Medulla oblongata (tissue), 1 donor: ENCODE data around the gene SUGCT.

Source experiments
- DNase-seq: peaks from one replicate; pipeline ENCODE4 v3.0.0-alpha.2; 2015; ENCODE audit errors: extremely low spot score

SUGCT gene

DNA sequence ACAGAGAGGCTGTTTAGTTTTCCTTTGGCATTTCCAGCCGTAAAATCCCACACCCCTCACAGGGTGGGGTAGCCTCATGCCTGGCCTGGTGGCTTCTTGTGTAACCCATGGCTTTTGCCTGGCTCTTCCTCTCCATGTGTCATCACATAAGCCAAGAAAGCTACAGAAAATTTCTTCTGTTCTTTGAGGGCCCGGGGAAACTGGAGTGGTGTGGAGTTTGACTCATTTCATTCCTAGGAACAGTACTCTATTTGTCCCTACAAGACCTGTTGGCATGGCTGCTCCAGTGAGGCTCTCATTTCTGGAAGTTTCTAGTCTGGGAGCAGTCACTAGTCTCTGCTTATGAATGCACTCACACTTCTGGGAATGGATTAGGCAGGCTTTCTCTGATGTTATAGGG, 523.9 kb downstream of the SUGCT start:
- peak; percentile 21 for DNase-seq

DNA sequence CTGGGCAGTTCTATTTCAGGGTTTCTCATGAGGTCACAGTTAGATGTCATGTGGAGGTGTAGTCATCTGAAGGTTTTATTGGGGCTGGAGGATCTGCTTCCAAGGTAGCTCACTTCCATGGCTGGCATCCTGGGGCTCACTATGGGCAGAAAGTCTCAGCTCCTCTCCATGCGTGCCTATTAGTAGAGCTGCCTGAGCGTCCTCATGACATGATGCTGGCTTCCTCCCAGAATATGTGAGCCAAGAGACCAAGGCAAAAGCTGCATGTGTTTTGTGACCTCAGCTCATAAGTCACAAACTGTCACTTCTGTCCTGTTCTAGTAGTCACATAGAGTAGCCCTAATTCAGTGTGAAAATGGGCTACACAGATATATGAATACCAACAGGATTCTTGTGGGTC, 524.4 kb downstream of the SUGCT start:
- no peak for DNase-seq

GRCh38 chr7:40673285-40673684, 538.5 kb downstream of the SUGCT start:
- DNase-seq = no peak

DNA sequence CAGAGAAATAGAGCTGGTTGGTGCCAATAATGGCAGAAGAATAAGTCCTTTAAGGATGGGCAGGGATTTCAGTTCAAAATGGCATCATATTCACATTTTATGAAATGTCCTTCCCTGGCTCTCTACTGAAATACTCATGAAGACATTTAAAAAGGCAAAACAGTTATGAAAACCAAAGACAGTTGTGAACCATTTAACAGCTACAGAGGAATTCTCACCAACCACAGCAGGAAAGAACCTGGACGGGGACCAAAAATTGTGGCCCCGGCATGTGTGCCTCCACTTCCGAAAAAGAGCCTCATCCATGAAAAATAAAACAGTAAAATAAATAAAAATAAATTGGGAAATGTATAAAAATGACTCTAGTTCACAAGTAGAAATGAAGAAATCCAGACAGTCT, 539.5 kb downstream of the SUGCT start:
- DNase-seq = no peak

GRCh38 chr7:40675741-40676140, 540.9 kb downstream of the SUGCT start:
- no peak for DNase-seq

DNA sequence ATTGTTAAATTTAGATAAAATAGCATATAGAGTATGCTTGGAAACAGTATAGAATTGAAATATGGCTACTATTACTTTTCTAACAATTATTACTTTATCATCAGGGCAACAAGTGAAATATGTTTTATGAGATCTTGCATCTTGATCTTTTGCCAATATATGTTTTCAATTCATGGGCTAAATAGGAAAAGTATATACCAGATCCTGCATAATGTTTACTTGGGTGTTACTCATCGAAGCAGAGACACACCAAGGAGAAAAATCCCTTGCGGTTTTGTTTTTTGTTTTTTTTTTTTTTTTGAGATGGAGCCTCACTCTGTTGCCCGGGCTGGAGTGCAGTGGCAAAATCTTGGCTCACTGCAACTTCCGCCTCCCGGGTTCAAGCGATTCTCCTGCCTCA, 541.4 kb downstream of the SUGCT start:
- no peak for DNase-seq

- DNase-seq = no peak
Observed at GRCh38 chr7:40680657-40681056, 545.9 kb downstream of the SUGCT start.

DNA sequence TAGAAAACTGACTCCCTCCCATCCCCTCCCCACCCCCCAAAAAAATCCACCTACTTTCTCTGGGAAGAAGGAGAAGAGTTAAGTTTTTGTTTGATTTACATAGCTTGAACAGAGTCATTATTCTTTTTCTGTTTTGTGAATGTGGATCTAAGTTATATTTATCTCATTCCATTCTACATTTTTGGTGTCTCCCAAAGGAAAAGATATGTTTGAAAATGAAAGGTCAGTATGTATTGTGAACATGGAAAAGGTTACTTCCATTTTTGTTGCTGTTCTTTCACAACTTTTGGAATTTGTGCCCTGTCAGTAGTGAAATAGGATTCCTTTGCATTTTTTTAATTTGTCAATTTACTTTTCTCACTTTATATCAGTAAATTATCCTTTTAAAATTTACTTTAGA, 547.9 kb downstream of the SUGCT start:
- DNase-seq = no peak

DNA sequence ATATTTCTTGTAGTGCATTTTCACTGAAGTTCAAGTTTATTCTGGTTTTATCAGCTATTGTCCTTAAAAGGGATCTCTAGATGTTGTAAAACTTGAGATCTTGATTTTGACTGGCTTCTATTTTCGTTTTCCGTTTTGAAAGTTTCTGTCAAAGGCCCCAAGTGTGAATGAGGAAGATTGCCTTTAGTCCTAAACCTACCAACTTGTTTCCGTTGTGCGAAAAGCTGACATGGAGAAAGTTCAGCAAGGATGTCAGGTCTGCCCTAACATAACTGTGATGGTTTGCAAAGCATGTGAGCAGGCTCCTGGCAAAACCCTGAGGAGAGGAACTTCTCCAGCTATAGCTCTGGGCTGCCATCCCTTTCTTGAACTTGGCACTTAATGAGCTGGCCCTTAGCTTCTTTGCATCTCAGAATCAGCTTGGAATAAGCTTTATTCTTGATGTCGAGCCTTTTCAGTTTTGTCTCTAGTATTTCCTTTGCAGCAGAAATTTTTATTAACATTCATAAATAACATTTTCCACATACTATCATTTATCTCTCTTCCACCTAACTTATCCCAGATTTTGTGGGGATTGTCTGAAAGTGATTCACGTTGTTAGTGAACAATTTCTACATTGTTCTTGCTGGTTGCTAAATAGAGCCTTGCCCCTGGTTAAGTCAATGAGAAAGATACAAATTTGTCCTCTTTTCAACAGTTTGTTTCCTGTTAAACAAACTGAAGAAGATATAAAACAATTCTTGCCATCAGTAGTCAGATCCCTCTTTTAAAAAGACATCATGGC, 559.4 kb downstream of the SUGCT start:
- no peak for DNase-seq

- no peak for DNase-seq
Observed at GRCh38 chr7:40694991-40695390, 560.2 kb downstream of the SUGCT start.

DNA sequence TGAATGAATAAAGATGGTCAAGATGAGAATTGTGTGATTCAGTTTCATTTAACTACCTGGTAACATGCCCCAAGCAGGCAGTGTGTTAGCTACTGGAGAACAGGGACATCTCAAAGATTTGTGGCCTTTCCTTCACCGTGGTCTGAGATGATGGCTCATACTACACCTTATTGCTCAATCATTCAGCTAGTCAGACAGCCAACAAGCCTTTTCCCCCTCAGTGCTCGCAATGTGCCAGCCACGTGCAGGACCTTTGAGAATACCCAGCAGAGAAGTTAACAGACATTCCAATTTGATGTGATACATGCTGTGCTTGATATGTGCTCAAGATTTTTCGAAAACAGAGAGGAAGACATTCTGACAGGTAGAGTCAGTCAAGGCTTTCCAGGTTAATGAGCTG, 562.8 kb downstream of the SUGCT start:
- no peak for DNase-seq

GRCh38 chr7:40698214-40698920, 563.6 kb downstream of the SUGCT start:
- DNase-seq = no peak

DNA sequence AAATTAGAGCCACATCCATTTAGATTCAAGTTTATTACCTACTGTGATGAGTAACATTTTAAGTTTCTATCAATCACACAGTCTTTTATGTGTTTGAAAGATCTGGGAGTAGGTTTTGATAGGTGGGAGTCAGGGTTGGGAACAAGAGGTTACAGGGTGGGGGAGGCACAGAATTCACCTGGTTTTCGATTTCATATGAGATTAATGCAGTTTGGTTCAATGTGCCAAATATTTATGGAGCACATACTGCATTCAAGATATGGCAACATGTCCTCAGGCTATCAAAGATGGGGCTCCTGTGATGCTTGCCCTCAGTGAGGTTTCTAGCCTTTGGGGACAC, 564.1 kb downstream of the SUGCT start:
- DNase-seq = no peak

DNA sequence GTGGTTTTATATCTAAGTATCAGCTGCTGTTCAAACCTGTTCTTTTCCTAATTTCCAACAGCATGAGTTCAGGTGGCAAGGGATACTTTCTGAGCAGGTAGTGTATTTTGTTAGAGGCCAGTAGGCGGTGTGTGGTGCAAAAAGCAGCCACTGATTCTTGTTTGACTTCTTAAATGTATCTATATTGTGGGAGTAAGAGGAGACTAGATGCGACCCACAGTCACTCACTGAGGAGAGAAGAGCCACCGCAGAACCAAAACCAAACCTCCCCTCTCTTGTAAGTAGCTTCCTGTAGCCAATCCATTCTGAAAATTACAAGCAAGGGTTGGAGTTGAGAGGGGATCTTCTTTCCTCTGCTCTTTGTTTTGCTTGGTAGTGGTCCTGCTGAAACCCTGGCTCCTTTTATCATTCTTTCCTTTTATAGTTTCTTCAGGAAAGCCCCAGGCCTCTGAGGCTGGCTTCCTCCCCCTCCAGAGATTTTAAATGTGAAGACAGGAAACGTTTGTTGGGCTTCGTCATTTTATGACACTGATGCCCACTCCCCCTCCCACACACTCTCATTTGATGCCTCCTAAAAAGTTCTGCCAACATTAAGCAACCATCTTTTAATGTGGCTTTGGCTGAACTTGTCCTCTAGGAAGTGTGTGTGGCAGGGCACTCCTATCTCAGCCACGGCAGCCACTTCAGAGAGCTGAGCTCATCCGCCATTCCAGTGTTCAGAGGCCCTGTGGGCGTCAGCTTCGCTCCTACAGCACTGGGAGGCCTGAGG, 566.0 kb downstream of the SUGCT start:
- DNase-seq = no peak

- peak; percentile 6 for DNase-seq
Observed at GRCh38 chr7:40701836-40702551, 567.2 kb downstream of the SUGCT start.

DNA sequence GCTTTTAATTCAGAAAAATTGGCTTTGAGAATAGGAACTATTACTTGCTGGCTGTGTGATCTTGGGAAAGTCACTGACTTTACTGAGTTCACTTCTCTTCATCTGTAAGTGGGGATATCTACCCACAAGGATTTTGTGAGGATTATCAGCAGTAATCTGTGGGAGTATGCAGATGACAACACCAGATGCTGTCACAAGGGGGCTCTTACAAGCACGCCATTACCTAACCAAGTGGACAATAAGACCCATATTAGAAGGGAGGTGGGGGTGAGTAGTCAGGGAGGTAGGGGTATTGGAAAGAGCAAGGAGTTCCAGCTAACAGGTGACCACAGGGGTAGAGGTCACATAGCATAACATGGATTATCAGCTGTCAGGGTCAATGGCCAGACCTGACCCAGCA, 569.4 kb downstream of the SUGCT start:
- DNase-seq = no peak

- DNase-seq = no peak
Observed at GRCh38 chr7:40706829-40707228, 572.0 kb downstream of the SUGCT start.

DNA sequence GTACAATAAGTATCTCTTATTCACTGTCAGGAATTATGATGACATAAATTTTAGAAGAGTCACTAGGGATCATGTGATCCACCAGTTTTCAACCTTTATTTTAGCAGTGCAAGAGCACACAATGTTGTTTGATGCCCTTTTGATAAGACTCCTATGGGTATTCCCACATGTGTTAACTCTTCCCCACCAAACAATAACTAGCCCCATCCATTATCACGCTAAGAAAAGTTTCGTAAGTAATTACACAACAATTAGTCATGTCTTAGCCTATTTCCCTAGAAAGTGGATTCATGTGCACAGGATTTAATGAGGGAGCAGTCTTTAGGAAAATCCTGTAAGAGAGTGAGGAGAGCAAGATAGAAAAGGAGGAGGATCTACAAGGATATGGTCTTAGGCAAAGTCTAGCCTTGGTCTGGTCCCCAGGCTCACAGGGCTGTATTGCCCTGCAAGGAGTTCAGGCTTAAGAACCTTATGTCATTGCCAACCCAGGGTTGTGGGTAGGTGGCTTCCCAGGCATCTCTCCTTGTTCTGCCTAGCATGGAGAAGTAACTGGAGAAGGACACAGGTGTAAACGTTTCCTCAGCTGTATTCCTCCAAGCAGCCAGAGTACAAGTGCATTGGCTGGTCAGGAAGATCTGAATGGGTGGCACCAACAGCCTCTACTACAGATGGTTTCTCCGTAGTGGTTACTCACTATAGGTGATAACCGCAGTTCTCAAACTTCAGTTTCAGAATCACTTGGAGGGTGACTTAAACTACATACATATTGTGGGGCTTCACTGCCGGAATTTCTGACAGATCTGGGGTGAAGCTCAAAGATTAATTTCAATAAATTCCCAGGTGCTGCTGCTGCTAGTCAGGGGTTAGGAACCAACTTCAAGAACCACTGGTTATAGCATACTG, 574.5 kb downstream of the SUGCT start:
- DNase-seq = no peak

- DNase-seq = no peak
Observed at GRCh38 chr7:40711706-40712105, 576.9 kb downstream of the SUGCT start.

GRCh38 chr7:40714363-40715052, 579.7 kb downstream of the SUGCT start:
- no peak for DNase-seq

DNA sequence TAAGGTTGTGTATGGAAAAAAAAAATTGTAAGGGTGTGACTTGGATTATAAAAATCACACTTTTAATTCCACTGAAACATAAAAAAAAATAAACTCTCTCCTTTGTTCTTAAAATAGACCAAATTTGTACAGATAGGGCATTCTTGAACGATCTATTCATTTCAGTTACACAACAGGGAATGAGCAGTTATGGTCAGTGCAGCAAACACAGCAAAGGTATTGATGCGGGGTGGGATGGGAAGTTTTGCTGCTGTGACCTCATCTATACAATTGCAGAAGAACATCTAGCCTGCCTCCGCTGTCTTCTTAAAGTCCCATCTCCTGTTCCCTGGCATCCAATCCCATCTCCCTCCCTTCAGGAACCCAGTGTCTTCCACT, 580.2 kb downstream of the SUGCT start:
- DNase-seq = no peak
